Breast epithelium (tissue), 4 donors: Measurements from ENCODE around the gene VSIR. TPM values are rescaled to one million over a fixed set of nuclear protein-coding genes. Genes with fewer than 3 reads are reported as not detected.

Source experiments
- DNase-seq, 2 donors: peaks; one replicate each; pipeline ENCODE4 v3.0.0-alpha.2; 2019; ENCODE audit warnings: low spot score in 2 of 2
- H3K27ac ChIP-seq, 2 donors: fragments of 200-600 bp; sonication (generic) in 1 of 2; one replicate each; pipeline ENCODE4 v1.5.1; 2016 to 2019; ENCODE audit warnings: mild to moderate bottlenecking in 1 of 2
- H3K27me3 ChIP-seq, 2 donors: fragments of 200-600 bp; sonication (generic) in 1 of 2; one replicate each; pipeline versions ENCODE4 v1.5.1 to v1.6.0; 2017 to 2019; ENCODE audit warnings: control low read depth in 1 of 2, mild to moderate bottlenecking in 1 of 2
- H3K36me3 ChIP-seq: fragments of 200-600 bp; one replicate; pipeline ENCODE4 v1.5.1; 2019
- H3K4me1 ChIP-seq, 2 donors: fragments of 200-600 bp; sonication (generic); one replicate each; pipeline ENCODE4 v1.5.1; 2016 to 2019; ENCODE audit warnings: control low read depth in 1 of 2
- H3K4me3 ChIP-seq, 3 donors: fragments of 200-600 bp; sonication (generic); 1 replicate in 2 of 3; 2 replicates in 1 of 3; pipeline ENCODE4 v1.5.1; 2016 to 2019; ENCODE audit warnings: mild to moderate bottlenecking in 3 of 3, moderate library complexity in 2 of 3
- H3K9me3 ChIP-seq, 2 donors: fragments of 200-600 bp; sonication (generic) in 1 of 2; one replicate each; pipeline ENCODE4 v1.5.1; 2016 to 2019; ENCODE audit warnings: control low read depth in 1 of 2
- CTCF ChIP-seq, 3 donors: fragments of 450-650 bp; IDR thresholded peaks; one replicate each; pipeline ENCODE4 v1.5.1; 2016 to 2017; ENCODE audit warnings: antibody characterized with exemption in 3 of 3, mild to moderate bottlenecking in 3 of 3, moderate library complexity in 3 of 3
- POLR2A ChIP-seq: fragments of 450-650 bp; IDR thresholded peaks from one replicate; pipeline ENCODE4 v1.6.1; 2016; ENCODE audit warnings: antibody characterized with exemption, mild to moderate bottlenecking, moderate library complexity
- POLR2AphosphoS5 ChIP-seq, 3 donors: sonication (generic); formaldehyde crosslinking; IDR thresholded peaks; one replicate each; pipeline ENCODE4 v1.6.1; 2017; ENCODE audit warnings: antibody characterized with exemption in 3 of 3
- intact Hi-C: fragments of 100-400 bp; cut with DNase I; formaldehyde crosslinking; loops from one replicate; pipeline ENCODE4 v1.15.1; 2023; ENCODE audit warnings: low total_unique reads
- total RNA-seq, 3 donors: library from RNA; depleted of rRNA; stranded (reverse); fragments of >200 nt; gene quantifications; one replicate each; pipeline ENCODE4 v1.1.0, GENCODE V29; 2016

VSIR gene
- total RNA-seq, 3 donors from 2014 or later: 33.4 to 58.7 (median 34.7) TPM

GRCh38 chr10:71749396-71749795 lies 23.9 kb downstream of the VSIR start:
- H3K4me1 ChIP-seq: peaks cover 10 to 14% of the 10 kb centered on the region in 2 donors
- H3K27me3 ChIP-seq: no peaks in the 10 kb centered on the region
- no peak for DNase-seq
- TF ChIP-seq POLR2AphosphoS5 (IDR thresholded peaks at IDR 0.05) (no peak), CTCF (IDR thresholded peaks at IDR 0.05) (no peak), POLR2A (no peak)
- H3K9me3 ChIP-seq: no peaks in the 10 kb centered on the region
- H3K36me3 ChIP-seq: no peaks in the 10 kb centered on the region
- peak overlapping the region; percentile 75 for H3K27ac ChIP-seq
- no peak overlapping the region for H3K4me3 ChIP-seq
- intact Hi-C loops: no loop called here

DNA sequence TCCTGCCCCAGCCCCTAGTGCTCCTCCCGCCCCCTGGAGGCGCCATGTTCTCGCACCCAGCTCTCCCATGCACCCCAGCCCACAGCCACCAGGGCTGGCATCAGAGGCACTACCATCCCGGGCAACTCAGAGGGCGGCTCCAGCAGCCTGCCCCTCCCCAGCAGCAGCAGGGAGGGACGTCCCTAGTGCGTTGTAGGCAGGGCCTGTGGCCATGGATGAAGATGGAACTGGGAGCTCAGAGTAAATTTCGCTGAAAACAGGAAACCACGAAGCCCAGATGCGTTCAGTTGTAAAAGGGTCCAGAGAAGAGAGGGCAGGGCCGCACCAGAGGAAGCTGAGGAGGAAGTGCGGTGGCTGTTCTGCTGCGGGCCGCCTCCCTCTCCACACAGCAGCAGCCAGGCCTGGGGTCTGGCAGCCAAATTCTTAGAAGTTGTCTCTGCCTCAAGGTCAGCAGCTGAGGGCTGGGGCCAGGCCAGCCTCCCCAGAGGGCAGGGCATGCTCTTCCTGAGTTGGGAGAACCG lies 24.6 kb downstream of the VSIR start:
- intact Hi-C loops: no loop called here
- DNase-seq: peak in 1 of 2 donors; percentile 61
- Histone ChIP-seq H3K27ac (peak overlapping the region; percentile 75), H3K36me3 (no peaks in the 10 kb centered on the region), H3K4me3 (no peak overlapping the region), H3K9me3 (no peaks in the 10 kb centered on the region), H3K4me1 (peaks cover 5 to 14% of the 10 kb centered on the region in 2 donors), H3K27me3 (no peaks in the 10 kb centered on the region)
- TF ChIP-seq CTCF (IDR thresholded peaks at IDR 0.05) (peak in 1 of 3 donors; percentile 11), POLR2AphosphoS5 (IDR thresholded peaks at IDR 0.05) (peak in 2 of 3 donors; percentile 23 to 45), POLR2A (no peak)

- intact Hi-C loops: no loop called here
- DNase-seq: no peak
- H3K27me3 ChIP-seq: no peaks in the 10 kb centered on the region
- H3K4me3 ChIP-seq: no peak overlapping the region
- TF ChIP-seq CTCF (IDR thresholded peaks at IDR 0.05) (no peak), POLR2A (no peak), POLR2AphosphoS5 (IDR thresholded peaks at IDR 0.05) (no peak)
- H3K9me3 ChIP-seq: peaks cover 0 to 3% of the 10 kb centered on the region in 2 donors
- peak overlapping the region; percentile 75 for H3K27ac ChIP-seq
- no peaks in the 10 kb centered on the region for H3K36me3 ChIP-seq
- peaks cover 5 to 14% of the 10 kb centered on the region in 2 donors for H3K4me1 ChIP-seq
Measured at GRCh38 chr10:71747551-71748523, 25.5 kb downstream of the VSIR start.

- DNase-seq: no peak
- no peaks in the 10 kb centered on the region for H3K27me3 ChIP-seq
- intact Hi-C loops: no loop called here
- TF ChIP-seq CTCF (IDR thresholded peaks at IDR 0.05) (no peak), POLR2A (no peak), POLR2AphosphoS5 (IDR thresholded peaks at IDR 0.05) (no peak)
- H3K36me3 ChIP-seq: no peaks in the 10 kb centered on the region
- H3K4me1 ChIP-seq: peaks cover 5 to 14% of the 10 kb centered on the region in 2 donors
- peaks cover 0 to 6% of the 10 kb centered on the region in 2 donors for H3K9me3 ChIP-seq
- peak overlapping the region; percentile 75 for H3K27ac ChIP-seq
- H3K4me3 ChIP-seq: no peak overlapping the region
Measured at GRCh38 chr10:71747039-71747531, 26.2 kb downstream of the VSIR start.
